CD4-positive, alpha-beta T cell treated with Interleukin-1 beta for 1 hour (primary cell): ENCODE results near the gene SLC37A3.

Experiments used
- DNase-seq, 2 donors: peaks; one replicate each; pipeline ENCODE4 v3.0.0-alpha.2; 2020 to 2022

SLC37A3 gene

GRCh38 chr7:140310337-140311002 lies 87.9 kb downstream of the SLC37A3 start:
- no peak for DNase-seq

GRCh38 chr7:140308060-140308459 lies 90.3 kb downstream of the SLC37A3 start:
- no peak for DNase-seq

GRCh38 chr7:140304191-140304799 lies 94.0 kb downstream of the SLC37A3 start:
- peak; percentile 55 to 68 for DNase-seq

GRCh38 chr7:140300243-140301136 lies 97.8 kb downstream of the SLC37A3 start:
- DNase-seq, result no peak

- no peak for DNase-seq
These were observed 100.1 kb downstream of the SLC37A3 start for GRCh38 chr7:140298213-140298612.

- DNase-seq, result no peak
These were observed 101.1 kb downstream of the SLC37A3 start for GRCh38 chr7:140297192-140297591.

GRCh38 chr7:140295224-140295738 lies 103.0 kb downstream of the SLC37A3 start:
- no peak for DNase-seq

GRCh38 chr7:140294454-140294853 lies 103.9 kb downstream of the SLC37A3 start:
- DNase-seq, result no peak

- DNase-seq, result no peak
These were observed 105.9 kb downstream of the SLC37A3 start for GRCh38 chr7:140292438-140292837.

GRCh38 chr7:140289804-140290203 lies 108.5 kb downstream of the SLC37A3 start:
- no peak for DNase-seq

GRCh38 chr7:140287988-140288387 lies 110.3 kb downstream of the SLC37A3 start:
- no peak for DNase-seq

- DNase-seq, result no peak
These were observed 112.4 kb downstream of the SLC37A3 start for GRCh38 chr7:140285938-140286337.

- DNase-seq, result no peak
These were observed 114.3 kb downstream of the SLC37A3 start for GRCh38 chr7:140284062-140284461.
